GM19035 (cell line): Measurements from ENCODE around the gene NKX6-1.

Source experiments
- ATAC-seq: cut with Tn5 transposase; IDR thresholded peaks from one replicate; pipeline ENCODE4 v1.9.1; 2021; ENCODE audit not compliant: unreplicated experiment

NKX6-1 gene

DNA sequence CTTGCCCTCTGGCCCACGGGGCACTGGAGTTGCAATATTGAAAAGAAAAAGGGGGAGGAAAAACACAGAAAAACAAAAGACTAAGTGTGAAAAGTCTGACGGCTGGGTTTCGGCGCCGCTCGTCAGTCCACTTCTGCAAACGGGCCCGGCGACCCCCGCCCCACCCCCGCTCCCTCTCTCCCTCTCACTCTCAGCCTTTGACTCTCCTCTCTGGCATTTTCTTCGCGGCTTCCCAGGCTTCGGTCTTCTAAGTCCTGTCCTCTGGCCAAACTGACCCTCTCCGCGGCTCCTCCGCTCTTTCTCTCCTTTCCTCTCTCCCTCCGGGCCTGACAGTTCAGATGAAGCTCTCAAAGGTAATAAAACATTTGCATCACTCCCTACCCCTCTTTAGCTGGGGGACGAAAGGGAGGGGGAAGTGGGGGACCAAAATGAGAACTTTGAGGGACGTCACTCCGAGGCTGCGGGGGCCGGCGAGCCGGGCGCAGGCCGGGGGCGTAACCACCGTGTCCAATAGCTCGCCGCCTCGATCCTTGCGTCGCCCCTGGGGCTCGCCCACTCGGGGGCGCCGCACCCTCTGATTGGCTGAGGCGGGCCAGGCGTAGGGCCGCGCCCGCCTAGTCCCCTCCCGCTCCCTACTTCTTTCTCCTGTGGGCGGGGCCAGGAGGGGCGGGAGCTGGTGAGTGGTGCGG lies at the start of gene NKX6-1:
TSS of gene NKX6-1 (minus strand) at position 358 of the 689 bp plus-strand sequence. CDS start 1,064 bp downstream, outside the sequence.
- no peak for ATAC-seq

DNA sequence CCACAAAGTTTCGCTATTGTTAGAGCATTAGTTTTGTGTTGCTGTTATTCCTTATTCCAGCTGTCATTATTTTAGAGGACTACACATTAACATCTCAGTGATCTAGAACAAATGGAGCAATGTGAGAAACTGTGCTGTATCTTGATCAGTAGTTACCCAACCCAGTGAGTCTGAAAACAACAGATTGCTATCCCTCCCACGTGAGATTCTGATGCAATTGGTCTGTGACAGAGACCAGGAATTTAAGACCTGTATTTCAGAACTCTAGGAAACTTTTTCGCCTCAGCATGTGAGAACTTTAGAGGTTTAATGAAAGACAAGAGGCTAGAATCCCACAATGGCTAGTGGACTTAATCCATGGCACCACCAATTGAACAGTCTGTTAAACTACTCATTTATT lies 48.1 kb upstream of the NKX6-1 start:
- no peak for ATAC-seq

DNA sequence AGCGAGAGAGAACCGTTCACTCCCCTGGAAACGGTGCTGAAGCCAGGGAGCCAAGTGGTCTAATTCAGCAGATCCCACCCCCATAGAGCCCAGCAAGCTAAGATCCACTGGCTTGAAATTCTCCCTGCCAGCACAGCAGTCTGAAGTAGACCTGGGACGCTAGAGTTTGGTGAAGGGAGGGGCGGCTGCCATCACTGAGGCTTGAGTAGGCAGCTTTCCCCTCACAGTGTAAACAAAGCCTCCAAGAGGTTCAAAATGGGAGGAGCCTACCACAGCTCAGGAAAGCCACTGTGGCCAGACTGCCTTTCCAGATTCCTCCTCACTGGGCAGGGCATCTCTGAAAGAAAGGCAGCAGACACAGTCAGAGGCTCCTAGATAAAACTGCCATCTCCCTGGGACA lies 46.0 kb upstream of the NKX6-1 start:
- no peak for ATAC-seq

DNA sequence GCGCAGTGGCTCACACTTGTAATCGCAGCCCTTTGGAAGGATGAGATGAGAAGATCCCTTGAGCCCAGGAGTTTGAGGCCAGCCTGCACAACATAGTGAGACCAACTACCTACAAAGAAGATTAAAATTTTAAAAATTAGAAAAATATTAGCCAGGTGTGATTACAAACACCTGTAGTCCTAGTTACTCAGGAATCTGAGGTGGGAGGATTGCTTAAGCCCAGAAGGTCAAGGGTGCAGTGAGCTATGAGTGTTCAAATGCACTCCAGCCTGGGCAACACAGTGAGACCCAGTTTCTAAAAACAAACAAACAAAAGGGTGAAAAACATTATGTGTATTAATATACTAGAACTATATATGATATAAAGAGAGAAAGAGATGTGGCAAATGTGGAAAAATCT lies 36.8 kb upstream of the NKX6-1 start:
- no peak for ATAC-seq

DNA sequence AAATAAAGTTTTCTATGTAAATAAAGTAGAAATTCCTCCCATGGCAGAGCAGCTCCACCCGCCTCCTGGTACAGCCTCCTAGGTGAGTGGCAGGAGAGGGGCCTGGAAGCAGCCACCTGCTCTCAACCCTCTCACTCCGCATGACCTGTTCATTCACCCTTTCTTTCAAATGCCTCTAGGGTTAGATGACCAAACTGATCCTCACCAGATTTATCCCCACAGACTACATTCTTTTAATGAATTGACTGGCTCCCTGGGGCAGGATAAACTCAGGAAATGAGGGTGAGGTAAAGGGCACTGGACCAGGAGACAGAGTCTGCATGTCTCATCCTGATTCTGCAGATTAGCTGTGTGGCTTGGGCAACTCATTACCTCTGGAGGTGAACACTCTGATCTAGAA lies 32.6 kb upstream of the NKX6-1 start:
- ATAC-seq = no peak

DNA sequence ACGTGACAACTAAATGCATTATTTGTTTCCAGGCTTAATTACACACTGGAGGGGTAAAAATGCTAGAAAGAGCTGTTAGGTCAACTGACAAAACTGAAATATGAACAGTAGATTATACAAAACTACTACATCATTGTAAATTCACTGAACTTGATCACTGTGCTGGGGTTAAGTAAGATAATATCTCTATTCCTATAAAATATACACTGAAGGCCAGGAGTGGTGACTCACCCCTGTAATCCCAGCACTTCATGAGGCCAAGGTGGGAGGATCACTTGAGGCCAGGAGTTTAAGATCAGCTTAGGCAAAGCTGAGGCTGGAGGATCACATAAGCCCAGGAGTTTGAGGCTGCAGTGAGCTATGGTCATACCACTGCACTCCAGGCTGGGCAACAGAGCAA lies 31.8 kb upstream of the NKX6-1 start:
- no peak for ATAC-seq

DNA sequence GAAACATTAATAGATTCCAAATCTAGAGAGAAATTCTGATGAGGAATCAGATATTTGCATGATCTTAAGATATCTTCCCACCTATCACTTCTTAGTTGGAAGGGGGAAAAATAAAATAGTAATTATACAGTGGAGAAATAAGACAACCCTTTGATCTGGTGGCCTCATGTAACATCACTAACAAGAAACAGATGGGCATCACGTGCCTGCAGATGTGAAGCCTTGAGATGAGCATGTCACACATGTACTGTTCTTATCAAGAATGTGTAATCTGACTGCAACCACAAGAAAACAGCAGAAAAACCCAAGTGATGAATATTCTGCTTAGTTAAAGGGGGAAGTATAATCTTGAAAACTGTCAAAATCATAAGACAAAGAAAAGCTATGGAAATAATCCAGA lies 31.4 kb upstream of the NKX6-1 start:
- no peak for ATAC-seq

DNA sequence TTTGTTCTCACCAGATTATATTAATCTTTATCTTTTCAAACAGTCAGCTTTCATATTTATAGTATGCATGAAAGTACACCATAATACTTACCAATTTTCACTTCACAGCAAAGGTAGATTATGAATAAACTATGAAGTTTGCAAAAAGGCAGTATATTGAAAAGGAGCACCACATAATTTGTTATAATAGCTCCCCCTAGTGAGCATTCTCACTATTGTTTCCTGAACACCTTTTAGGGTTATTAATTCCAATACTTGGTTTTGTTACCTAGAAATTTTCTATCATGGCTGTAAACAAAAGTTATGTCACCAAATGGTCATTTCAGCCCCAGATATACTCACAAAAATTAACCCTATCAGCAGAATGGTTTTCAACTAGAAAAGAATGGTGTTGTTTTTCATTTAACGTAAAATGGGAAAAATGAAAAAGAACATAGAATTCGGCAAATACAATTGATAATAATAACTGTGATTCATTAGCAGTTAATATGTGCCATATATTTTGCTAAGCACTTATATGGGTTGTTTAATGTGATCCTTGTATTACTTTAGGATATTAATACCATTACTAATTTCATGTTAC lies 30.2 kb upstream of the NKX6-1 start:
- no peak for ATAC-seq

DNA sequence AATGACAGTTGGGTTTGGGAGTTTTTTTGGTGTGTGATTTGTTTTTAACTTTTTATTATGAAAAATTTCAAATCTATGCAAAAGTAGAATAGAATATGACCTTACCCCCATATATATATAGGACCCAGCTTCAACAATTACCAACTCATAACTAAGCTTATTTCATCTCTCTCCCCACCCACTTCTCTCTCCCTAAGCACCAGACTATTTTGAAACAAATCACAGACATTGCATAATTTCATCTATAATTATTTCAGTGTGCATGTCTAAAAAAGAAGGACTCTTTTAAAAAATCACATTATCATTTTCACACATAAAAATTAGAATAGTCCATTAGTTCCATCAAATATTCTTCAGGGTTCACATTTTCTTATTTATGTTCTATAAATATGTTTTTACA lies 28.3 kb upstream of the NKX6-1 start:
- no peak for ATAC-seq

DNA sequence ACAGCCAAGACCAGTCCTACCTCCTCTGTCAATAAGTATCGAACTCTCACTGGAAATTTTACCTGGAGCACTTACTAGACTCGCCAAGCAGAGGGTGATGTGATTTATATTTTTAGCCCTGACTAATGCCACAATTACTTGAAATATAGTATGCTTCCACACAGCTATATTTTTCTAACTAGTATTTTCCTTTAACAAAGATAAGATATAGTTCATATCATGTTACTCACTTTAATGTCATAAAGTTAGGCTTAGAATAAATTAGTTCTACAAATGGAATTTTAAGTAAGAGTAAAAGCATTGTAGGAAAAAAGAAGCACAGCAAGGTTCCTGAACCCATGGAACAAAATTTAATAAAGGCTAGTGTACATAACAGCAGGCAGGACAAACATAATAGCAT lies 16.0 kb upstream of the NKX6-1 start:
- no peak for ATAC-seq

DNA sequence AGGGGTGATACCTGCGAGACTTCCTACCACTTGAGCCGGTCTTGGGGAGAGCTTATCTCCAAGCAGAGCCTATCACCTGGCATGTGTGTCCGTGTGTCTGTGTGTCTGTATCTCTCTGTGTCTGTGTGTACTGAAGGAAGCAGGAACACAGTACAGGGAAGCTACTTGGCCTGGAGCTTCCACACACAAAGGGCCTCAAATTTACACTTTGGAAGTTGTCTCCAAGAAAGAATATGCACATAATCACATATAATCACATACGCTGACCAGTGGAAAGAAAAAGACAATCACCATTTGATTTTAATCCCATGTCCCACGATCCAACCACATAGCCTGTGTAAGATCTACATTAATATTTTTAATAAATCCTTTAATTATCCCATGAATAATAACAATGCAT lies 13.2 kb upstream of the NKX6-1 start:
- ATAC-seq = no peak

DNA sequence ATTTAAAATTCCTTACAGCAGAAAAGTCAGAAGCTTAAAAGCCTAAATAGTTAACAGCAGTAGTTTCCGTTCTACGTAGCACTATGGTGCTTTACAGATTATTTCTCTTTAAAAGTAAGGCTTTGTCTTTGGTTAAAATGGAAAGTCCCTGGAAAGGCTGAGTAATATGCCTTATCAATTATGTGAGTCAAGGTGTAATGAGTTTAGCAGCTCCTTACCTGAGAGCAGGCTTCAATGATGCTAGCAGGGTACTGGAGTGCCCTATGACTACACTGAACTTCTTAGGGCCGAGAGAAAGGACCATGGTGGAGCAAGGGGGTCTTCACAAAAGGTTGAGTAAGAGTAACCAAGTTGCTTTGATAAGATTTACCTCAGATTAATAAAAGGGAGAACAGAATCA lies 12.6 kb upstream of the NKX6-1 start:
- no peak for ATAC-seq

DNA sequence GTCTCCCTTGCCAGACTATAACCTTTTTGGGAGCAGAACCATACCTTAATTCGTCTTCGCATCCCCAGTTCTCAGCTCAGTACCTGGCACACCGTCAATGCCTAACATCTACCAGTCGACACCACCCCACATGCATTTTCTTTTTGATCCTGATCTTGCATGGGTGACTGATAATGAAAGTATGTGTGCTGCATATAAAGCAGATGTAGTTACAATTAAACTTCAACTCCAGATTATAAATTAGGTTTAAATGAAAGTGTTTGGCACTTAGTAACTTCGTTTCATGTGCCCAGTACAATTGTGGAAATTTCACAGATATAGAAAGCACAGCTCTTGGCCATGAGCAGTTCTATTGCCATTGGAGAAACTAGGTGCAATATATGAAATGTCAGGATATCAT lies 8.8 kb upstream of the NKX6-1 start:
- no peak for ATAC-seq

DNA sequence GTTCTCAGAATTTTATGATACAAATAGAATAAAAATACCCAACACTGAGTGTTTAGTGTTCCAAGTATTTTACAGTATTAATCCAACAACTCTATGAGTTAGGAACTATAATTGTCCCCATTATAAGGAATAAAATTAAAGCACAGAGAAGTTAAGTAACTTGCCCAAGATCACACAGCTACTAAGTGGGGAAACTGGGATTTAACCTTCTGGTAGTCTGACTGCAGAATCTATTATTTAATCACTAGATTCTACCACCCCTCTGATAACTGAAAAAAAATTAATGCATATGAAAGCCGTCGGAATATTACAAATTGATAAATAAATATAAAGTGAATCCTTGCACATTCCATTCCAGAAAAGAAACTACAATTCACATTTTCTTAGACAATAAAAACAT lies 5.7 kb upstream of the NKX6-1 start:
- ATAC-seq = no peak

DNA sequence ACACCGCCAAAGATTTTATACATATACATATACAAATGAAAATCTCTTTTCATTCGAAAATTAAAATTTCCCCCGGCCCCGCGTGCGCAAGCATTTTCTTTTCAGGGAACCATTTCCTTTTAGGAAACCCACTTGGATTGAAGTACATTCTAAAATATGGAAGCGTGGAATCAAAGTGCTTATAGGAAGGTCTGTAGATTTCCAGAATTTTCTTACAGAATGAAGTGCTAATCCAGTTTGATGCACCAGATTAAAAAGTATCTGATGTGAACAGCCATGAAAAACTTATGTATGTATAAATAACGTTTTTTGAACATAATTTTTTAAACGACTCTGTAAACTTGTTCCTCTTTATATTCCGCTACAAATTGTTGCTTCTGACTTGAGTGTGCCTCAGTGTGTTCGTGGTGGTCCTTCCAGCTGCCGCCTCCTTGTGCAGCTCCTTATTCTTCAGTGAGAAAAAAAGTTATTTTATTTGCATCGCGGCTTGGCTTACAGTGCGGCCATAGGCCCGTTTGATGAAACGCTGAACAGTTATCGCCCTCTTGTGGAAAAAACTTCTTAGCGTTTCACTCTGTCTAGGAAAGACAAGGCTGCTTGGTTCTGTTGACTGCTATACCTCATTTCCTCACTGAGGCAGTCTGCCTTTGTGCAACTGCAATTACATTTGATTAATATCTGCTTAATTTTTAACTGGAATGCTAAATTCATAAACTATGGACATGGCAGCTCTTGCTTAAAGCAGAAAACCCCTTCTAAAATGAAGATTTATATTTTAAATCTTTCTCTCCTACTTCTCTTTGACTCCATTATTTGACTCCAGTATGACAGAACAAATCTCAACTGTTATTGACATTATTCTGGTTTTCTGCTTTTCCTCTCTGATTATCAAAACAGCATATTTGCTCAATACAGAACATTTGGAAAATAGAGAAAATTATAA lies 4.7 kb upstream of the NKX6-1 start:
- peak; percentile 86 for ATAC-seq

DNA sequence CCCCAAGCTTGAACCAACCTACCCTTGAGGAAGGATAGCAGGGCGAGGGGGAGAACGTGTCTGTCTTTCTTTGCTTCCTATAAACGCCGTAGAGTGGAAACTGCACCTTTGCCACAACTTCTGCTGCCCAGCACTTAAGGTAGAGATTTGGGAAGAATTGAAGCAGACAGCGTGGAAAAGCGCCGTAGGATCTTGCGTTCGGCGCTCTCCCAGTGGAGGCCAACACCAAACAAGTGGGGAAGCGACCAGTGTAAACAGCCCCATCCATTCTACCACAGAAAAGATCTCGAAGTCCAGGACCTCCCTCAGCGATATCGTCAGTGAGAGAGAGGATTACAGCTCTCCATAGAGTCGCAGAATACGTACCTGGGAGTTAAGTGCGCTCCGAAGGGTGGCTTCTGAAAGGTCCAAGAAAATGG lies 3.9 kb upstream of the NKX6-1 start:
- ATAC-seq = no peak

DNA sequence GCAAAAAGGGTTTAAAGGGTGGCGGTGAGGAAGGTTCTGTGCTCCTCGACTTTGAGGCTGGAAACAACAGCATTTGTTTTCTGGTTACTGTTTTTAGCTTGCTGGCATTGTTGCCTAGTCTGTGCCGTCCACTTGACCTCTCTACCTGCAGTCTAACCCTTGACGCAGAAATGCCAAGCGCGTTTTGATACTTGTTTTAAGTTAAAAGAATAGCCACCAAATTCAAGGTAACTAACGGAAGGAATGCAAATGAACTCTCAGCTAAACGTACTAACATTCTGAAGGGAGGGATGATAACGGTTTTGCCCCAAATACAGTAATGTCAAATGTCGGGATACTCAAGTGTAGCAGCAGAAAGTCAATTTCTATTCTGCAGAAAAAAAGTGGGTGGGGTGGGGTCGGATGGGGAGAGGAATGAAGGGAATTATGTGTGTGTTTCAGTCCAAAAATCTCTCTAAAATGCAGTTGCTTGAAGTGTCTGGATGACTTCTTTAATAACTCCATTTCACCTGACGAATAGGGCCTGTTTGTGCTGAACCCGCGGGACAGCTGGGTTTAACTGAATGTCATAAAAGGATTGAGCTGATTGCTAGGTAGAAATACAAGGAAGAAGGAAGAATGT lies 3.4 kb upstream of the NKX6-1 start:
- no peak for ATAC-seq

DNA sequence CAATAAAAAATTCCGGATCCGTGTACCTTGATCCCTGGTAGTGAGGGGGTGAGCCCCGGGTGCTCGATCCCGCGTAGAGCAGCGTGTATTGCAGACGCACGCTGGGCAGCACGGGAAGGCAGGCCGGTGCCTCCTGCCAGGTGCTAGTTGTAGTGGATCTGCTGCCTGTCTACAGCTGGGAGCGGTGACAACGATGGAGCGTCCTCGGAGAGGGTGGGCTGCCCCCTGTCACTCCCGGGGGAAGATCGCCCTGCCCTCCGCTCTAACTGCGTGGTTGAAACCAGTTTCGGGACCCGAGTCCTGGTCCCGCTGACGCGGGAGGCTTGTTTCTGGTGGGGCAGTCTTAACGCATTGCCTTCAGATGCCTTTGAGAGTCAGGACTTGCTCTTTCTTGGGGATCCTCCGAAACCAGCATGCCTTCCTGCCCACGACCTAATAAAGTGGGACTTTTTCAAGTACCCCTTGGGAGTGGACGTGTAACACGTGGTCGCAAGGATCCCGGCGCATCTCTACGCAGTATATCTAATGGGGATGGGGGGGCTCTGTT lies 2.7 kb upstream of the NKX6-1 start:
- no peak for ATAC-seq

DNA sequence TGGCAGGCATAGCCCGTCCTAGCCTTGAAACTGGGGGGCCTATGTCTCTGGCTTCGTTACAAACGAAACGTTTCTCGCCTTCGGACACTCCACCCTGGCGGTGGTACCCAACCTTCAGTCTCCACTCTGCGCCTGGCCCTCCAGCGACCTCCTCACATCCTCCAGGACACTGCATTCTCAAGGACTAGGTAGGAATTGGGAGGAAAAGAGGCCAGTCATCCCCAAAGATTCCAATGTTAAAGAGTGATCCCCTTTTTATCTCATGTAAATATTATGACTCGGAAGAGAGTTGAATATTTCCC lies 2.1 kb upstream of the NKX6-1 start:
- no peak for ATAC-seq

DNA sequence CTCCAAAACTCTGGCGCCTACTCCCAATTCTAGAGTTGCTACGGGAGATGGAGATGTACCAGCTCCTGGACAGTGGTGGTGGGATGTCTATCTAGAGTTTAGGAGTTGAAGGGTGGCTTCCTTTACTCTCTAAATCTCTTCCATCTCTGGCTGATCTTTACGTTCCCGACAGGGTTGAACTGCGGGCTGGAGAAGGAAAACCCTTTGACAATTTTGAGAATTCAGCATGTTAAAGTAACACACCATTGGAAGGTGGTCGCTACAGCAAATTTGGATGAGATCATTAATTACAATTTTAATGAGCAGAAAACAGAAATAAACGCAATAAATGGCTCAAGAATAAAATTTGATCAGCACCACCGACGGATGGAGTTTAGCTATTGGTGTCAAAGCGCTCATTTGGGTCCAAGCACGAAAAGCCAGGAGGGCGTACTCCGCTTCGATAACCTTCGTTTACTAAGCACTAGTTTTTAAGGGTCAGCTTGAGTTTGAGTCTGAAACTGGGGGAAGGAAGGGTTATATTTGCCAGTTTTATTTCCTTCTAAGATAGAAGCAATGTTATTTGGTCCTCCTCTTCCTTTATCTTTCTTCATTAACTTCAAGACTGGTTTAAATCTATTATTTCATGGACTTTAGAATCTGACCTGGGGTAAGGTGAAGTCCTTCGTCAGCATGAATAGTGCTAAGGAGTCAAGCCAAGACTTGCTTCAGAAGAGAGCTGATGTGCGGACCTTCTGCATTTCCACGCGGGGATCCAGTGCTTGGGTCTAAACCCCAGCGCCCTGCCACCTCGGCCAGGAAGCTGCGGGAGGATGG lies 1.5 kb upstream of the NKX6-1 start:
- ATAC-seq = no peak

DNA sequence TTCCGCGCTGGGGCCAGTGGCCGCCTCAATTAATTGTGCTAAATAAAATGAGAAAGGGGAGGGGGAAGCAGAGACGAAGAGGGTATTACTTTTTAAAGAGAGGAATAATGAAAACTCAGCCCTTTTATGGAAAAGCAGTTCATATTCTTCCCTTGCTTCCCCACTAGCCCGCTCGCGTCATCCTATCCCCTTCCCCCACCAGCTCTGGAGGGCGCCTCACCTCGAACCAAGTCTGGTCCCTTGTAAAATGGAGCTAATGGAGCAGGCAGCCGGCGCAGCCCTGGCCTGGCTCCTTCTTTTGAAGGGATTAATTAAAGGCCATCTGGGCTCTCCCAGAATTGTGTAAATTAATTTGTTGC lies 511 bp upstream of the NKX6-1 start:
- ATAC-seq = no peak
